Kasumi-1 (cell line): ENCODE data around the gene PIGX.
A peak's percentile ranks its signal among the peaks of the same experiment; 100 is the strongest.
"Not testable (repeated sequence)": the region's sequence is repeated elsewhere in the genome, so short reads cannot be mapped to it uniquely, and the experiment has no call there.

ENCODE experiments used
- DNase-seq, 2 experiments: peaks; one replicate each; lab custom pipeline; 2025; lab: John Stamatoyannopoulos, UW

Gene PIGX

DNA sequence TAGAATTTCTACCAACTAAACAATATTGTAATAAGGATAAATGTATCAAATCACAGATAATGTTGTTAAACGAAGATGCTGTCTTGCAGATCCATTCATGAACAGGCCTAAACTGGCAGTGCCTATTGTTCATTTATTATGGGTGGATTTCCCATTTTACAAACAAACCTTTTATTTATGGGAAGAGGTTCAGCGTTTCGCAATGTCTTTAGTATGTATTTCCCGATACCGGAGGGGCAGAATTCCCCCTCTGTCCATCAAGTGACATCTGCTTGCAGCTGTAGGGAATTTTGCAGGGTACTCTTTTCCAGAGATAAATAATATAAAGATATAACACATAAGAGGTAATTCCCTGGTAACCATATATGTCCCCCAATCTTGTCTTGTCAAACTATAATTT lies 5.8 kb upstream of the PIGX start:
- DNase-seq: no peak

- DNase-seq: no peak
Observed at GRCh38 chr3:196706731-196707130, 5.4 kb upstream of the PIGX start.

GRCh38 chr3:196707566-196707965 lies 4.6 kb upstream of the PIGX start:
- no peak for DNase-seq

GRCh38 chr3:196708467-196708866 lies 3.7 kb upstream of the PIGX start:
- no peak for DNase-seq

DNA sequence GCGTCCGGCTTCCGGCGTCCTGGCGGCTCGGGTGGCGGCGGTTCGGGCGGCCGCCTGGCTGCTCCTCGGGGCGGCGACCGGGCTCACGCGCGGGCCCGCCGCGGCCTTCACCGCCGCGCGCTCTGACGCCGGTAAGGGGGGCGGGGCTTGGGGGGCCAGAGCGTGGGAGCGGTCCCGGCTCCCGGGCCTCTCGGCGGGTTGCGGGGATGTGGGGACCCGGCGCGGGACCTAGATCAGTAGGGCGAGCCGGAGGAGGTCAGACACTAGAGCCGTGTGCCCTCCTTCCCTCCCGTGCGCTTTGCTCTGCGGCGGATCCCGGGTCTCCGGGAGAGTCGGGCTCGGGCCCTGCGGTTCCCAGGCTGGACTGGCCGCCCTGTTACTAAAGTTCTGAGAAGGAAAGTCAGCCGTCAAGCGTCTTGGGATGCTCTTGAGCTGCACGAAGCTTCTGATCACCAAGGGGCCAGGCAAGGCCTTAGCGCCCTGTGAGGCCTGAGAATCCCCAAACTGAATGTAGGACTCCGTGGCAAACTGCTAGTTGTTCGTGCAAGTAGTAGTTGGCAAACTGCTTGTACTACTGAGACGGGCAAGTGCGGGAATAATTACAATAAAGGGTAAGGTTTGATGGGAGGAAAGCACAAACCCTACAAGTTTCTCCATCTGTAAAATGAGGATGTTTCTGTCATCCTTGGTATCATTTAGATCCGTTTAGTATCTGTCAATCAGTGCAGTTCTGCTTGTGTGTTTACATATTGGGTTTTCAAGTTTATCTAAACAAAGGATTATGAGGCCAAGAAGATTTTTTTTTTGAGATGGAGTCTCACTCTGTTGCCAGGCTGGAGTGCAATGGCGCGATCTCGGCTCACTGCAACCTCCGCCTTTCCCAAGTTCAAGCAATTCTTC lies 587 bp downstream of the PIGX start:
- peak; percentile 18 to 34 for DNase-seq

- not testable (repeated sequence) for DNase-seq
Observed at GRCh38 chr3:196717162-196717561, 5.0 kb downstream of the PIGX start.

- DNase-seq: no peak
Observed at GRCh38 chr3:196721097-196721496, 8.9 kb downstream of the PIGX start.

DNA sequence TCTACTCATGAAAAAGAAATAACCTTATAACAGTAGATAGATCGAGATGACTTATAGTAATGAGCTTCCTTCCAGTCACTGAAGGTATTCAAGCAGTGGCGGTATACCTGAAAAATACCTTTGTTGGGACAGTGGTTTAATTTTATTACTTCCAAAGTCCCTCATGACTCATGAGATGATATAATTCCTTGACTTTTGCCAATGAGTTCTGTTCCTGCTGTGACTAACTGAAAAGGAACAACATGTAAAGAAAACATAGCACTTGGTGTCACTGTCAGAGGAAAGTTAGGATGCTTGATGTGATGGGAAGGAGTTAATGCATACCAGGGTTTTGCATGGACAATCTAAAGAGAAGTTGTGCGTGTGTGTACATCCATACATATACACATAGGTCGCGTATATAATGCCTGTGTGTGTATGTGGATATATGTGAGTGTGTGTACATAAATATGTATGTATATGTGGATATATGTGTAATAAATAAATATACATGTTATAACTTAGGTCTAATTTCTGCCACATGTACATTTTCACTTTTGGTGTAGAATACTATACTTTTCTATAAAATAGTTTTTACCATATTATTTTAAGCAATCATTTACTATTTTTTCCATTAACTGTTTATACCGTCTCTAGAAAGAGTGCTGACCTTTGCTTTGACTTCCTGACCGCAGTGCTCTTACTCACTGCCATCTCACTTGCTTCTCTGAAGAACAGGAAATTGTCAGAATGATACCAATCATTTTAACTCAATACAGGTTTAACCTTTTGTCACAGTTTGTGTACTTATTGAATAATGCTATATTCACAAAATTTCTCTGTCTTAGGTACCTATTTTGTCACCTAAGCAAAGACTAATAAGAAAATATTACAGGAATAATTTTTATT lies 14.9 kb downstream of the PIGX start:
- no peak for DNase-seq

GRCh38 chr3:196735751-196736150 lies 23.6 kb downstream of the PIGX start:
- DNase-seq: no peak

GRCh38 chr3:196736670-196737374 lies 24.6 kb downstream of the PIGX start:
- no peak for DNase-seq

DNA sequence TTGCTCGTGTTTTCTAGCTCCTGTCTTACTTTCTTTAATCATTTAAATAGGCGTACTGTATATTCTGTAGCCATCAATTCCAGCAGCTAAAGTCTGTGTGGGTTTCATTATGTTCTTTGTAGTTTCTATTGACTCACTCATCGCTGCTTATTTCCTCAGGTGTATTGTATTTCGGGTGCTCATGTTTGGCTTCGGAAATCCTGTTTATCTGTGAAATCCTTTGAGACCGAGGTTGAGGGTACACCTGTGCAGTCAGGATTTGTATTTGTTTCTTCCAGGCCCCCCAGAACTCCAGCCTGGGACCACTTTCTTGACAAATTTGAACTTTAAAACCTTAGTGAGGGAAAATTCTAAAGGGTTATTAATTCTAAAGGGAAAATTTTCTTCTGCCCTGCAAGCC lies 25.5 kb downstream of the PIGX start:
- no peak for DNase-seq

- peak; percentile 91 to 93 for DNase-seq
Observed at GRCh38 chr3:196739671-196740480, 27.7 kb downstream of the PIGX start, which contains the start of gene PAK2. Gene PAK2, plus strand, starts transcription at chr3:196739857. Its CDS starts 42,790 bp downstream, at chr3:196782647.

DNA sequence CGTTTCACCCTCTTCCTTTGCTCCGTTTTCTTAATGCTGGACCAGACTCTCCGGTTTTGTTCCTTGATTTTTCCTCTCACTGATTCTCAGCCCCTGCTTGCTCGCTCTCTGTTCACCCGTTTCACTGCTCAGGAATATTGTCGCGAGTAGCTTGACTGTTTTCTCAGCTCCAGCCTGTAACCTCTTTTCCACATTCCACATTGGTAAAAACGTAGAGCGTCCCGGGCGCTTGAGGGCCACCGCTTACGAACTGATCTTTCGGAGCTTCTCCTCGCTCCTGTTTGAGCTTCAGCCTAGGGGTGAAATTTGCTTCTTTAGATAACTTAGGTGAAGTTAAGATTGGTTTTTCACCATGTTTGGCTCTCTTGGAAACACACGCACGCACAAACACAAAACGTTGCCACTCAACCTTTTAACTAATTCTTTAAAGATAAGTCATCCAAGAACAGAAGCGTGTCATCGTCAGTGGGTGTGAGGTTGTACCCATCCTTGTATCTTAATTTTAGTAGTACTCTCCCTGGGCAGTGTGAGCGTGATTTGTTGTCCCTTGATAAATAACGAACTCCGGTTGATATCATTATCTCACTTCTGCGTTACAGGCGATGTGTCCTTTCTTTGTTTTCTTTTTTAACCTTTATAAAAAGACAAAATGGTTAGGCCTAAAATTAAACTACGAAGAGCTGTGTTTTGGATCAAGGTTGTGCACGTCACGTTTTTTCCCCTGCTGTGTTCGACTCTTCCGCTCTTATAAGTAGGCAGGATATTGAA lies 28.5 kb downstream of the PIGX start:
- DNase-seq: peak; percentile 51 to 72

- no peak for DNase-seq
Observed at GRCh38 chr3:196741249-196741889, 29.2 kb downstream of the PIGX start.

GRCh38 chr3:196743569-196743968 lies 31.4 kb downstream of the PIGX start:
- DNase-seq: not testable (repeated sequence)

DNA sequence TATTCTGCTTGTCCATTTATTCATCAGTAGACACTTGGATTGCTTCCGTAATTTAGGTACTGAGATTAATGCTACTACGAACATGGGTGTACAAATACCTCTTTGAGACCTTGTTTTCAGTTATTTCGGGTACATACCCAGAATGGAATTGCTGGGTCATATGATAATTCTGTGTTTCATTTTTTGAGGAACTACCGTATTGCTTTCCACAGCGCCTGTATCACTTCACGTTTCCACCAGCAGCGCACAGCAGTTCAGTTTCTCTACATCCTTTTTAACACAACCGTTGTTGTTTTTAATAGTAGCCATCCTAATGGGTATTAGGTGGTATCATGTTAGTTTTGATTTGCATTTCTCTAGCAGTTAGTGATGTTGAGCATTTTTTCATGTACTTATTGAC lies 36.9 kb downstream of the PIGX start:
- peak; percentile 49 to 57 for DNase-seq

DNA sequence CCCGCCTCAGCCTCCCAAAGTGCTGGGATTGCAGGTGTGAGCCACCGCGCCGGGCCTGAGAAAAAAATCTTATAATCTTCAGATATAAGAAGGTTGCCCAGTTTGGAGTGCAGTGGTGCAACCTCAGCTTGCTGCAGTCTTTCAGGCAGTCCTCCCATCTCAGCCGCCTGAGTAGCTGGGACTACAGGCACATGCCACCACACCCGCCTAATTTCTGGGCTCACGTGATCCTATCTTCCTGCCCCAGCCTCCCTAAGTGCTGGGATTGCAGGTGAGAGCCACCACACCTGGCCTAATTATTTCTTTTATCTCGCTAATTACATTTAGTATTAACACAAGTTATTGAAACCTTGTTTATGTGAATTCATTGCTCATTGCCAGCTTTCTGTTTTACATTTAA lies 41.0 kb downstream of the PIGX start:
- no peak for DNase-seq

DNA sequence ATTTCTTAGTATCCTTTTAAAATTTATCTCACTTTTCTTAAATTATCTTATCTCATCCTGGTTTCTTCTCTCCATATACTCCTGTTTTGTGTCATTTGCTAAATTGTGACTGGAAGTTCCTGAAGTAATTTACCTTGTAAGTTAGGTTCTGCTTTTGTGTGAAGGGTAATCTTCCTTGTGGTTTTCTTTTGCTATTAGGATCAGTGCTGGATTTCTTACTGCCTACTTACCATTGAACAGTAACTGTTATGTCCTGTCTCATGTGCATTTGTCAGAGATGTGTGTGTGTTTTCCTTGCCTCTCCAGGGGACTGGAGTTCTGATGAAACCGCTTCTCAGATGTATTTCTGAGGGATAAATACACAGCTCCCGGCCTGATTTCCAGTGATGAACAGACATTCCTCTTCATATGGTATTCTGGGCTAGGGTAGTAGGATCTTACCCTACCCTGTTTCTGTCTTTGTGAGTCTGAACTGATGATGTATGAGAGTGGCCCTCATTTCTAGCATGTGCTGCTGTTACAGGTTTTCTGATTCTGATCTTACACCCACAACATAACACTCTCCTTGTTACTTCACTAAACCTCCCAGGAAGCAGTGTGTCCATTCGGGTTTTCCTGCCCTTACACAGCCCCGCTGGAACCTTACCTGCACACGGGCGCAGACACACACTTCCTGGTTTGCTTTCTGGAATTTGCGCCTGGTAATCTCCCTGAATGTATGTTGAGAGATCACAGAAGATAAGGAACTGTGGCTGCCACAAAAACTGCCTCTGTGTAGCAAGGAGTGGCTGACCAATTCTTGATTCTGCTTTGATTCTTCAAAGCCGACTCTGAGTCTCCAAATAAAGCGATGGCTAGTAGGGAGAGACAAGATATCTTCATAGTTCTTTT lies 42.2 kb downstream of the PIGX start:
- DNase-seq: peak; percentile 25 to 43

- no peak for DNase-seq
Observed at GRCh38 chr3:196756732-196757131, 44.6 kb downstream of the PIGX start.
